Choroid plexus epithelial cell (primary cell): Measurements from ENCODE around the gene SGO2.
A peak's percentile ranks its signal among the peaks of the same experiment; 100 is the strongest.

Experiments used
- DNase-seq: peaks from one replicate; pipeline ENCODE4 v3.0.0-alpha.2; 2010; ENCODE audit warnings: low read depth
- H3K4me3 ChIP-seq: 2 replicates; pipeline ENCODE4 v1.5.1; 2011; ENCODE audit warnings: low read depth, mild to moderate bottlenecking, control low read depth, low read length, moderate library complexity
- TF ChIP-seq, protein P1 (sequence below): conservative IDR thresholded peaks from 2 replicates; pipeline ENCODE4 v1.5.1; 2011; ENCODE audit warnings: low read depth, mild to moderate bottlenecking, control low read depth, inconsistent platforms, low read length, moderate library complexity

Gene SGO2

DNA sequence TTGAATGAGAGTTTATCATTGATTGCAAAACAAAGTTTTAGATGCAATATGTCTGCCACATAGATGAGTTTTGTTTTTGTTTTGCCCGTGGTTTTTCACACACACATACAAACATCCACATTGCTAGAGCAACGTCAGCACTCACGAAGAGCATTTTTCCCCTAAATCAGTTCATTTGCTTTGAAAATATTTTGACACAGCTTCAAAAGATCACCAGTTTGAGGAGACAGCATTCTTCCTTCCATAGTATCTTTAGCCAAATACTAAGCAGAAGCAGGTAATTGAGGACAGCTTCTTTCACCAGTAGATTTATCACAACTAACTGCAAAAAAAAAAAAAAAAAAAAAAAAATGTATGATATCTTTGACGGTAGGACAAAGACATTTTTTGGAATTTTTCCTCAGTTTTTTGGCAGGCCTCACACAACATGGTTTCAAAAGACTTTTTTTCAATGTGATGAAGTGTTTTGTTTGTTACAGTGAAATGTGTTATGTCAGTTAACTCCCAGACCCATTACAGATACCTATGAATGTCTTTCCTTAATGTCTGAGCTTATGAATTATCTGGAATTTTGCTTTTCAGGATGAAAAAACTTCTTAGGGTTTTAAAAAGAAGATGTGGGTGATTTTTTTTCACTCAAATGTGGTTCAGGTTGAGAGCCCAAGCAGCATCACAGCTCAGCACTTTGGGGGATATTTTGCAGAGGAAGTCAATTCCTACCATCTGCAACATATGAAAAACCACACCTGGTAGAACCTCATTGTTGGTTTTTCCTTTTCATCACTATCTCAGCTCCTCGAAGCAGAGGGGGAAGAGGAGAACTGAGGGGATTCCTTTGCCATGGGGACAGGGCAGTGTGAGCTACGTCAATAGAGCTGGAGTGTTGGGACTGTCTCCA lies 91.4 kb downstream of the SGO2 start:
- TF ChIP-seq, protein P1, sequence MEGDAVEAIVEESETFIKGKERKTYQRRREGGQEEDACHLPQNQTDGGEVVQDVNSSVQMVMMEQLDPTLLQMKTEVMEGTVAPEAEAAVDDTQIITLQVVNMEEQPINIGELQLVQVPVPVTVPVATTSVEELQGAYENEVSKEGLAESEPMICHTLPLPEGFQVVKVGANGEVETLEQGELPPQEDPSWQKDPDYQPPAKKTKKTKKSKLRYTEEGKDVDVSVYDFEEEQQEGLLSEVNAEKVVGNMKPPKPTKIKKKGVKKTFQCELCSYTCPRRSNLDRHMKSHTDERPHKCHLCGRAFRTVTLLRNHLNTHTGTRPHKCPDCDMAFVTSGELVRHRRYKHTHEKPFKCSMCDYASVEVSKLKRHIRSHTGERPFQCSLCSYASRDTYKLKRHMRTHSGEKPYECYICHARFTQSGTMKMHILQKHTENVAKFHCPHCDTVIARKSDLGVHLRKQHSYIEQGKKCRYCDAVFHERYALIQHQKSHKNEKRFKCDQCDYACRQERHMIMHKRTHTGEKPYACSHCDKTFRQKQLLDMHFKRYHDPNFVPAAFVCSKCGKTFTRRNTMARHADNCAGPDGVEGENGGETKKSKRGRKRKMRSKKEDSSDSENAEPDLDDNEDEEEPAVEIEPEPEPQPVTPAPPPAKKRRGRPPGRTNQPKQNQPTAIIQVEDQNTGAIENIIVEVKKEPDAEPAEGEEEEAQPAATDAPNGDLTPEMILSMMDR = no peak
- peak; percentile 42 for DNase-seq
- H3K4me3 ChIP-seq = no peak overlapping the region

DNA sequence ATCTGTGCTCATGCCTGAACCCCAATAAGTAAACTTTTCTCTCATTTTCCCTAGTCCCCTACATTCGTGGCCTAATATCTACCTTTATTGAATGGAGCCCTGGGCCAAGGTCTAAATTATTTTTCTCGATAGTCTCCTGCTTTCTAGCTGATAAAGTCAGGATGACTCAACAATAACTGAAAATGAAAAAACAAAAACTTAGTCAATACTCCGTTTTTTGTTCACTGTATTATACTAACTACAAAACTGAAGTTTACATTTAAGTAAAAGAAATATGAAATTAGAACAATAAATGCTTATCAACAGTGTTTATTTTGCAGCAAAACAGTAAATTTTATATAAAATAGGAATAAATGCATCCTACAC lies 92.0 kb downstream of the SGO2 start:
- DNase-seq = no peak
- TF ChIP-seq, protein P1 = no peak

DNA sequence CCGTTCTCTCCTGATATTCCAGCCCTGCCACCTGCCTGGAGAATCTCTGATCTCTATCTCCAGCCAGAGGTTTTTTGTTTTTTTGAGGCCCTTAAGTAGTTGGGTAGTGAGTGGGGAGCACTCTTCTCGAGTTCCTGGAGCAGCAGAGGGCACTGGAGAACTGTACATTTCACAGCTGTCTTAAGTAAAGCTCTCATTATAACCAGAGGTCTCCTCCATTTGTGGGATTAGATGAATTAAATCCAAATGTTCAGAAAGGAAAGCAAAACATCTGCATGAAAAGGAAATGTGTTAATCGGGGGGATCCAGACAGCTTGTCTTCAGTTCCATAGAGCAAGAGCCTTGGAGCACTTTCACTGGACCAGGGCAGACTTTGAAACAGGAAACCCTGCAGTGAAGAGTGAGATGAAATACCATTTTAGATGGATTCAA lies 92.6 kb downstream of the SGO2 start:
- DNase-seq = peak; percentile 91
- TF ChIP-seq, protein P1 = peak; percentile 69
- H3K4me3 ChIP-seq = no peak overlapping the region

More for the DNA sequence above, 92.0 kb downstream of the SGO2 start:
- no peak overlapping the region for H3K4me3 ChIP-seq

DNA sequence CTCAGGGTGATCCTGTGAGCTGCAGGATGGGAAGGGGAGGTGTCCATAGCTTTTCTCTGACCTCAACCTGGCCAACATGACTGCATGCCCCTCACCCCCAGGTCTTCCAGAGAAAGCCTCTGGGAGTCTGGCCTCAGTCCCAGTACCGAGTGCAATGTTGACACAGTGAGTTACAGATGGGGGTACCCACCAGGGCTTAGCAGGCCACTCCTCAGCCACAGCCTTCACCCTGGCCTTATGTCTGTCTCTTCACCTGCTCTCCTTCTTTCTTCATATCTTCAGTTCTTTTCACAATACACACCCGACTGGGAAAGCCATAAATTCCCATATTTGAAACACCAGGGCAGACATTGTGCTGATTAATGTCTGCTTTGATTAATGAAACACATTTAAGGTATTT lies 93.3 kb downstream of the SGO2 start:
- TF ChIP-seq, protein P1 = no peak
- DNase-seq = peak; percentile 47
- no peak overlapping the region for H3K4me3 ChIP-seq

DNA sequence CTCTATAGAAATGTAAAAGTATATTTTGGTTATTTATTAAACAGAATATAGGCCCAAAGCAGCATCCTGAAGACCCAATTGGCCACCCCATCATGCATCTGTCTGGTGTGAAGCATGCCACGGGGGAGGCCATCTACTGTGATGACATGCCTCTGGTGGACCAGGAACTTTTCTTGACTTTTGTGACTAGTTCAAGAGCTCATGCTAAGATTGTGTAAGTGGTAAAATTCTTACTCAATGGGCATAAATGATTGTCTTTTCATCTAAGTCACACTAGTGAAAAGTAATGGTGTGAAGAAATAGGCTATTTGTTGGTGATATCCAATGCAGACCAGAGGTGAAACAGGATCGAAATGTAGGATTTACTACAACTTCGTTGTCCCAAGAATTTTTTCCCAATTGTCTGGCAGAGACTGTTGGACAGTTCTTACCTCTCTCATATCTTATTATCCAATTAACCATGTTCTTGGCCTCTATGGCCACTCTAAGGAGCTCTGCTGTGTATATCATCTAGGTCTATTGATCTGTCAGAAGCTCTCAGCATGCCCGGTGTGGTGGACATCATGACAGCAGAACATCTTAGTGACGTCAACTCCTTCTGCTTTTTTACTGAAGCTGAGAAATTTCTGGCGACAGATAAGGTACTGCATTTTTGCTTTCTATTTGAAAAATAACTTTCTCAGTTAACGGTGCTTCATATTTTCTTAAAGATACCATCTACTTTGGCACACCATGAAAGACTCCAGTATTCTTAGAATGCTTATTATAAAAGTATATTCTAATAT lies 94.8 kb downstream of the SGO2 start:
- H3K4me3 ChIP-seq = no peak overlapping the region
- DNase-seq = no peak
- TF ChIP-seq, protein P1 = no peak

DNA sequence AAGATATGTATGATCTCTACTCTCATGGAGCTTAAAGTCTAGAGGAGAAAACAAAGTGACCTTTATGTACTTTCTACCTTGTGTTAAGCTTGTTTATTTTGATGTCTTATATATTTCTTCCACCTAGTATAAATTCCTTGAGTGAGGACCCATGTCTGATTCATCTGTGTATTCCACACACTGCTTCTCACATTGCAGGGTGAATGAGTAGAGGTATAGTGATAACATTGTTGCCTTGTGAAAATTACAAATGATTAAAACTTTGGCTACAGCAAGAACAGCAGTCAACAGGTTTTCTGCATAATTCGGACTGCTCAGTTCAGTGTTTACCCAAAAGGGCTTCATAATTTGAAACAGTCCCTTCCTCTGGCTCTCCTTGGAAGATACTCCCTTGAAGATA lies 96.1 kb downstream of the SGO2 start:
- TF ChIP-seq, protein P1 = no peak
- H3K4me3 ChIP-seq = no peak overlapping the region
- no peak for DNase-seq
